GM23338 (cell line): ENCODE measurements around the gene G3BP1. TPM values are rescaled to one million over a fixed set of nuclear protein-coding genes. Genes with fewer than 3 reads are reported as not detected.

Source experiments
- CREB1 ChIP-seq: fragments of 250-450 bp; sonication (Bioruptor Pico); IDR thresholded peaks from 2 replicates; pipeline ENCODE4 v1.5.0; 2020; ENCODE audit warnings: low read depth, mild to moderate bottlenecking, moderate library complexity
- CTCF ChIP-seq, 2 experiments: fragments of 200-600 bp in 1 of 2; sonication (generic) in 1 of 2; conservative IDR thresholded peaks; 2 replicates each; pipeline versions ENCODE4 v1.5.1 to v1.6.1; 2016 to 2017; ENCODE audit warnings: antibody characterized with exemption in 2 of 2, low read depth in 2 of 2, mild to moderate bottlenecking in 2 of 2, moderate library complexity in 1 of 2
- JUNB ChIP-seq: IDR thresholded peaks from one replicate; pipeline ENCODE4 v1.6.1; 2016; ENCODE audit warnings: antibody characterized with exemption; ENCODE audit not compliant: unreplicated experiment
- NANOG ChIP-seq: IDR thresholded peaks from 2 replicates; pipeline ENCODE4 v1.6.1; 2016; ENCODE audit warnings: antibody characterized with exemption, borderline replicate concordance
- REST ChIP-seq: IDR thresholded peaks from one replicate; pipeline ENCODE4 v1.6.1; 2018; ENCODE audit warnings: antibody characterized with exemption; ENCODE audit not compliant: unreplicated experiment
- STAT1 ChIP-seq: IDR thresholded peaks from one replicate; pipeline ENCODE4 v1.6.1; 2016; ENCODE audit warnings: antibody characterized with exemption; ENCODE audit not compliant: unreplicated experiment
- ZNF331 ChIP-seq: fragments of 250-450 bp; sonication (Bioruptor Pico); IDR thresholded peaks from 2 replicates; pipeline ENCODE4 v1.5.0; 2020; ENCODE audit warnings: low read depth, mild to moderate bottlenecking, moderate library complexity
- ZNF462 ChIP-seq: fragments of 250-450 bp; sonication (Bioruptor Pico); IDR thresholded peaks from 2 replicates; pipeline ENCODE4 v1.5.0; 2020; ENCODE audit warnings: mild to moderate bottlenecking, moderate library complexity
- polyA plus RNA-seq: library from polyadenylated mRNA; unstranded; fragments of >200 nt; fragmentation: Nextera tagmentation; extraction: Ambion mirVana; gene quantifications from 2 replicates; pipeline ENCODE4 v1.2.1, GENCODE V29; 2016
- total RNA-seq: library from RNA; depleted of rRNA; stranded (reverse); fragments of >200 nt; shearing (Covaris generic); gene quantifications from 2 replicates; pipeline ENCODE4 v1.2.3, GENCODE V29; 2014

Gene G3BP1
- total and polyA plus RNA-seq, 2 experiments from 2014 or later, result 183 to 323 TPM

GRCh38 chr5:151815051-151815450, 43.3 kb downstream of the G3BP1 start (continued):
- TF ChIP-seq ZNF462 (no peak), CREB1 (CRISPR knock-in tag) (no peak), CTCF (conservative IDR thresholded peaks at IDR 0.05; ENCODE audit: low read depth in 2 of 2) (no peak), NANOG (no peak), ZNF331 (CRISPR knock-in tag) (no peak), JUNB (no peak), REST (no peak), STAT1 (no peak)
